OCI-LY3 (cell line): ENCODE data around the gene ST8SIA1.

Source experiments
- EZH2phosphoT487 ChIP-seq: fragments of 200-600 bp; shearing (Covaris generic); IDR thresholded peaks from 2 replicates; pipeline ENCODE4 v1.6.1; 2018; ENCODE audit warnings: antibody characterized with exemption, mixed run types, low read depth
- TF ChIP-seq, protein P1 (sequence below): fragments of 200-600, 300-600 bp; sonication (generic); IDR thresholded peaks from 2 replicates; pipeline ENCODE4 v1.5.1; 2014; ENCODE audit warnings: antibody characterized with exemption, low read length, low read depth

DNA sequence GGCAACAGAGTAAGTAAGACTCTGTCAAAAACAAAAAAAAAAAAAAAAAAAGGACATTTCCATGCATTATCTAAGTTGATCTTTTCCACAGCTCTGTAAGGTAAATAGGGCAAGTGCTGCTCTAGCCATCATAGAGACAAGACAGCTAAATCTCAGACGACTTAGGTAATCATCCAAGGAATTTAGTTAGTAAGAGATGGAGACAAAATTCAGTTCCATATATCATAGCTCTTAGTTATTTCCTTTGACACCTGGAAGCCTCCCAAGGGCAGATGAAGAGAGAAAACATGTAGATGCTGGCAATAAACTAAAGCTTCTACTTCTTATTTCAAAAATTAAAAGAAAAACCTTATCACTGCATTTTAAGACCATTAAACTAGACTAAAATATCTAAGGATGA, 48.7 kb downstream of the ST8SIA1 start:
- TF ChIP-seq, protein P1, sequence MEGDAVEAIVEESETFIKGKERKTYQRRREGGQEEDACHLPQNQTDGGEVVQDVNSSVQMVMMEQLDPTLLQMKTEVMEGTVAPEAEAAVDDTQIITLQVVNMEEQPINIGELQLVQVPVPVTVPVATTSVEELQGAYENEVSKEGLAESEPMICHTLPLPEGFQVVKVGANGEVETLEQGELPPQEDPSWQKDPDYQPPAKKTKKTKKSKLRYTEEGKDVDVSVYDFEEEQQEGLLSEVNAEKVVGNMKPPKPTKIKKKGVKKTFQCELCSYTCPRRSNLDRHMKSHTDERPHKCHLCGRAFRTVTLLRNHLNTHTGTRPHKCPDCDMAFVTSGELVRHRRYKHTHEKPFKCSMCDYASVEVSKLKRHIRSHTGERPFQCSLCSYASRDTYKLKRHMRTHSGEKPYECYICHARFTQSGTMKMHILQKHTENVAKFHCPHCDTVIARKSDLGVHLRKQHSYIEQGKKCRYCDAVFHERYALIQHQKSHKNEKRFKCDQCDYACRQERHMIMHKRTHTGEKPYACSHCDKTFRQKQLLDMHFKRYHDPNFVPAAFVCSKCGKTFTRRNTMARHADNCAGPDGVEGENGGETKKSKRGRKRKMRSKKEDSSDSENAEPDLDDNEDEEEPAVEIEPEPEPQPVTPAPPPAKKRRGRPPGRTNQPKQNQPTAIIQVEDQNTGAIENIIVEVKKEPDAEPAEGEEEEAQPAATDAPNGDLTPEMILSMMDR: no peak
- no peak for TF ChIP-seq EZH2phosphoT487
